ENCODE data around the gene KCNQ1.

- TF ChIP-seq EZH2 (IDR thresholded peaks at IDR 0.05; ENCODE audit: low read length, missing control alignments), result no peak
- TF ChIP-seq CTCF (conservative IDR thresholded peaks at IDR 0.05 in 1 of 2, IDR thresholded peaks at IDR 0.05 in 1 of 2; ENCODE audit: low read depth in 1 of 2, low read length in 2 of 2), result no peak
Observed at GRCh38 chr11:2473361-2474058, 28.7 kb downstream of the KCNQ1 start.

All from fibroblast of lung (primary cell).